Measurements from ENCODE around the gene CTNNA3.

The CTNNA3 gene

DNA sequence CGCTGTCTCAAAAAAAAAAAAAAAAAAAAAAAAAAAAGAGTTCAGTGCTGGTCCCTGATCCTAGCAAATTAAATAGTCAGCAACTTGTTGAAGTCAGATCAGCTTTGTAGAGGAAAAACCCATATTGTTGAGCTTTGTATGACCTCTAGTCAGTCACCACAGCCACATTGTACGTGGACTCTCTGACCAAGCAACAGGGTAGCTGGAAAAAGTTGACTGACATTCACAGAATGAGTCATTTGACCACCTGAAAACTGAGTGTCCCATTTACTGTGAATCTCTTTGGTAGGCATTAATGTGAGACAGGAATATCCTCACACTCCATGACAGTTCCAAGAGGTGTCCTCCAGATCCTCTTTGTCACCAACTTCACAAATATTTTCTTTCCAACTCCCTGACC lies 399.1 kb downstream of the CTNNA3 start:
- H3F3A ChIP-seq (ENCODE audit: insufficient read depth), result no peaks in the 10 kb centered on the region
- no peak overlapping the region for H3K4me3 ChIP-seq (ENCODE audit: insufficient read depth, low read length, poor library complexity, severe bottlenecking)
- H3K79me2 ChIP-seq (ENCODE audit: insufficient read depth, low read length), result no peaks in the 10 kb centered on the region
- H3K9me3 ChIP-seq (ENCODE audit: insufficient read depth, low read length), result no peaks in the 10 kb centered on the region
- no peak for TF ChIP-seq CTCF (IDR thresholded peaks at IDR 0.05; ENCODE audit: insufficient read depth, low read length, poor library complexity, severe bottlenecking)
- no peak for TF ChIP-seq EZH2phosphoT487 (conservative IDR thresholded peaks at IDR 0.05; ENCODE audit: low read length)
- H3K27me3 ChIP-seq (ENCODE audit: low read length), result no peaks in the 10 kb centered on the region
- no peaks in the 10 kb centered on the region for H3K36me3 ChIP-seq (ENCODE audit: low read length)
- H4K20me1 ChIP-seq (ENCODE audit: low read depth, low read length), result no peaks in the 10 kb centered on the region
- no peak overlapping the region for H3K9ac ChIP-seq (ENCODE audit: low read length)
- no peaks in the 10 kb centered on the region for H3K9me2 ChIP-seq (replicated peaks; ENCODE audit: insufficient read depth, low read length)
- no peak overlapping the region for H2AFZ ChIP-seq (ENCODE audit: low read depth, low read length, severe bottlenecking)
- no peak overlapping the region for H3K4me2 ChIP-seq (ENCODE audit: low read depth, low read length, poor library complexity, severe bottlenecking)
- no peak overlapping the region for H3K27ac ChIP-seq (ENCODE audit: low read depth, low read length)

GRCh38 chr10:67288688-67289410 lies 407.1 kb downstream of the CTNNA3 start:
- Histone ChIP-seq H3K36me3 (ENCODE audit: low read length) (no peaks in the 10 kb centered on the region), H3K9me3 (ENCODE audit: insufficient read depth, low read length) (no peaks in the 10 kb centered on the region), H3K4me2 (ENCODE audit: low read depth, low read length, poor library complexity, severe bottlenecking) (no peak overlapping the region), H3K79me2 (ENCODE audit: insufficient read depth, low read length) (no peaks in the 10 kb centered on the region), H3F3A (ENCODE audit: insufficient read depth) (no peaks in the 10 kb centered on the region), H3K27me3 (ENCODE audit: low read length) (no peaks in the 10 kb centered on the region), H3K9me2 (replicated peaks; ENCODE audit: insufficient read depth, low read length) (no peaks in the 10 kb centered on the region), H3K9ac (ENCODE audit: low read length) (no peak overlapping the region), H2AFZ (ENCODE audit: low read depth, low read length, severe bottlenecking) (no peak overlapping the region), H3K27ac (ENCODE audit: low read depth, low read length) (no peak overlapping the region), H3K4me3 (ENCODE audit: insufficient read depth, low read length, poor library complexity, severe bottlenecking) (no peak overlapping the region), H4K20me1 (ENCODE audit: low read depth, low read length) (no peaks in the 10 kb centered on the region)
- TF ChIP-seq EZH2phosphoT487 (conservative IDR thresholded peaks at IDR 0.05; ENCODE audit: low read length), result no peak
- TF ChIP-seq CTCF (IDR thresholded peaks at IDR 0.05; ENCODE audit: insufficient read depth, low read length, poor library complexity, severe bottlenecking), result no peak

DNA sequence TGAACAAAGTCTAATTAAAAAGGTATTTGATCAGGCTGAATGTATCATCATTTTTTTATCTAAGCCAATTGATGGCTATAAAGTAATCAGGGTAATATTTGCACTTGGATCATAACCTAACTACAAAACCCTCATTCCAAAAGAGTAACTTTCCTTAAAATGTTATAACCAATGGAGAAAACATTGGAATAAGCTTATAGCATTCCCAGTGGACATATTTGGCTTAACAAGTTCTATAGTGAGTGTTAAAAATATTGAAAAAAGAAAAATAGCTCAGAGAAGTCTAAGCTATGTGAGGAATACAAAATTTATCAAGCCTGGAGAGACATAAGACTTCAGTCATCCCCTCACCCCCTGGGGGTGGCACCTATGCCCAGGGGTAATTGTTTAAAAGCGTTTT lies 411.4 kb downstream of the CTNNA3 start:
- no peak overlapping the region for H3K4me3 ChIP-seq (ENCODE audit: insufficient read depth, low read length, poor library complexity, severe bottlenecking)
- TF ChIP-seq CTCF (IDR thresholded peaks at IDR 0.05; ENCODE audit: insufficient read depth, low read length, poor library complexity, severe bottlenecking) (no peak), EZH2phosphoT487 (conservative IDR thresholded peaks at IDR 0.05; ENCODE audit: low read length) (no peak)
- no peaks in the 10 kb centered on the region for H3K9me2 ChIP-seq (replicated peaks; ENCODE audit: insufficient read depth, low read length)
- H3F3A ChIP-seq (ENCODE audit: insufficient read depth), result no peaks in the 10 kb centered on the region
- H4K20me1 ChIP-seq (ENCODE audit: low read depth, low read length), result no peaks in the 10 kb centered on the region
- H3K4me2 ChIP-seq (ENCODE audit: low read depth, low read length, poor library complexity, severe bottlenecking), result no peak overlapping the region
- H3K9me3 ChIP-seq (ENCODE audit: insufficient read depth, low read length), result no peaks in the 10 kb centered on the region
- H3K79me2 ChIP-seq (ENCODE audit: insufficient read depth, low read length), result no peaks in the 10 kb centered on the region
- H3K36me3 ChIP-seq (ENCODE audit: low read length), result no peaks in the 10 kb centered on the region
- H3K27me3 ChIP-seq (ENCODE audit: low read length), result no peaks in the 10 kb centered on the region
- H2AFZ ChIP-seq (ENCODE audit: low read depth, low read length, severe bottlenecking), result no peak overlapping the region
- H3K9ac ChIP-seq (ENCODE audit: low read length), result no peak overlapping the region
- H3K27ac ChIP-seq (ENCODE audit: low read depth, low read length), result no peak overlapping the region
